ENCODE measurements around the gene ZNF121.
"Not testable (repeated sequence)": the region's sequence is repeated elsewhere in the genome, so short reads cannot be mapped to it uniquely, and the experiment has no call there.

ZNF121 gene

DNA sequence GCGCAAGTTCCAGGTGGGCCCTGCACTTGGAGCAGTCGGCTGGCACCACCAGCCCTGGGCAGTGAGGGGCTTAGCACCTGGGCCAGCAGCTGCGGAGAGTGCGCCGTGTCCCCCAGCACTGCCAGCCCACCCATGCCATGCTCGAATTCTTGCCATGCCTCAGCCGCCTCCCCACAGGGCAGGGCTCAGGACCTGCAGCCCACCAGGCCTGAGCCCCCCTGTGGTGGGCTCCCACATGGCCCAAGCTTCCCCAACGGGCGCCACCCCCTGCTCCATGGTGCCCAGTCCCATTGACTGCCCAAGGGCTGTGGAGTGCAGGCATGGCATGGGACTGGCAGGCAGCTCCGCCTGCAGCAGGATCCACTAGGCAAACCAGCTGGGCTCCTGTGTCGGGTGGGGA lies 36.4 kb downstream of the ZNF121 start:
- H2AFZ ChIP-seq (ENCODE audit: low read depth, low read length) = no peak overlapping the region
- no peak overlapping the region for H3K27ac ChIP-seq (ENCODE audit: low read length)
- no peaks in the 10 kb centered on the region for H3K79me2 ChIP-seq (ENCODE audit: insufficient read depth, low read length)
- H3K4me1 ChIP-seq (ENCODE audit: insufficient read depth, low read length) = no peaks in the 10 kb centered on the region
- ATAC-seq (ENCODE audit: insufficient read depth, low read depth) (no peak), DNase-seq (no peak)
- H3K4me3 ChIP-seq (ENCODE audit: low read depth in 1 of 2, low read length in 2 of 2) = no peak overlapping the region
- no peaks in the 10 kb centered on the region for H3K27me3 ChIP-seq (ENCODE audit: insufficient read depth, low read length, poor library complexity)
- peaks cover 5% of the 10 kb centered on the region for H3K9me3 ChIP-seq (ENCODE audit: insufficient read depth, low read length, severe bottlenecking)
- no peak overlapping the region for H3K9ac ChIP-seq (ENCODE audit: low read depth, low read length)
- no peak for TF ChIP-seq CTCF (IDR thresholded peaks at IDR 0.05; ENCODE audit: borderline replicate concordance, extremely low read depth, low read length, poor library complexity, severe bottlenecking)
- TF ChIP-seq EZH2 (IDR thresholded peaks at IDR 0.05; ENCODE audit: borderline replicate concordance, low read depth, low read length, severe bottlenecking) = no peak
- no peaks in the 10 kb centered on the region for H4K20me1 ChIP-seq (ENCODE audit: insufficient read depth, low read length)
- H3K36me3 ChIP-seq (ENCODE audit: insufficient read depth, low read length) = no peaks in the 10 kb centered on the region
- no peak overlapping the region for H3K4me2 ChIP-seq (ENCODE audit: insufficient read depth, low read length)

DNA sequence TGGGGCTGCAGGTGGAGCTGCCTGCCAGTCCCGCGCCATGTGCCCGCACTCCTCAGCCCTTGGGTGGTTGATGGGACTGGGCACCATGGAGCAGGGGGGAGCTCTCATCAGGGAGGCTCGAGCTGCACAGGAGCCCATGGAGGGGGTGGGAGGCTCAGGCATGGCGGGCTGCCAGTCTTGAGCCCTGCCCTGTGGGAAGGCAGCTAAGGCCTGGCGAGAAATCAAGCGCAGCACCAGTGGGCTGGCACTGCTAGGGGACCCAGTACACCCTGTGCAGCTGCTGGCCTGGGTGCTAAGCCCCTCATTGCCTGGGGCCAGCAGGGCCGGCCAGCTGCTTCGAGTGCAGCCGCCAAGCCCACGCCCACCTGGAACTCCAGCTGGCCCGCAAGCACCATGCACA lies 43.0 kb downstream of the ZNF121 start:
- H3K27me3 ChIP-seq (ENCODE audit: insufficient read depth, low read length, poor library complexity); H3K9me3 ChIP-seq (ENCODE audit: insufficient read depth, low read length, severe bottlenecking); DNase-seq; H3K9ac ChIP-seq (ENCODE audit: low read depth, low read length); H4K20me1 ChIP-seq (ENCODE audit: insufficient read depth, low read length); H2AFZ ChIP-seq (ENCODE audit: low read depth, low read length); H3K27ac ChIP-seq (ENCODE audit: low read length); H3K36me3 ChIP-seq (ENCODE audit: insufficient read depth, low read length); H3K4me3 ChIP-seq (ENCODE audit: low read depth in 1 of 2, low read length in 2 of 2); ATAC-seq (ENCODE audit: insufficient read depth, low read depth); H3K4me2 ChIP-seq (ENCODE audit: insufficient read depth, low read length): not testable (repeated sequence)
- H3K4me1 ChIP-seq (ENCODE audit: insufficient read depth, low read length) = peaks cover 26% of the 10 kb centered on the region
- H3K79me2 ChIP-seq (ENCODE audit: insufficient read depth, low read length) = peaks cover 32% of the 10 kb centered on the region

GRCh38 chr19:9539921-9540320 lies 44.4 kb downstream of the ZNF121 start:
- not testable (repeated sequence) for H3K4me3 ChIP-seq (ENCODE audit: low read depth in 1 of 2, low read length in 2 of 2); H2AFZ ChIP-seq (ENCODE audit: low read depth, low read length); H3K27ac ChIP-seq (ENCODE audit: low read length); H3K9me3 ChIP-seq (ENCODE audit: insufficient read depth, low read length, severe bottlenecking); DNase-seq; H3K4me2 ChIP-seq (ENCODE audit: insufficient read depth, low read length); H3K27me3 ChIP-seq (ENCODE audit: insufficient read depth, low read length, poor library complexity); H3K9ac ChIP-seq (ENCODE audit: low read depth, low read length); H4K20me1 ChIP-seq (ENCODE audit: insufficient read depth, low read length); ATAC-seq (ENCODE audit: insufficient read depth, low read depth)
- H3K4me1 ChIP-seq (ENCODE audit: insufficient read depth, low read length) = peaks cover 26% of the 10 kb centered on the region
- peaks cover 38% of the 10 kb centered on the region for H3K79me2 ChIP-seq (ENCODE audit: insufficient read depth, low read length)
- peaks cover 18% of the 10 kb centered on the region for H3K36me3 ChIP-seq (ENCODE audit: insufficient read depth, low read length)

GRCh38 chr19:9539201-9539600 lies 45.1 kb downstream of the ZNF121 start:
- peak overlapping the region; percentile 96 for H3K9ac ChIP-seq (ENCODE audit: low read depth, low read length)
- peaks cover 25% of the 10 kb centered on the region for H3K36me3 ChIP-seq (ENCODE audit: insufficient read depth, low read length)
- H3K27ac ChIP-seq (ENCODE audit: low read length) = peak overlapping the region; percentile 97
- H3K9me3 ChIP-seq (ENCODE audit: insufficient read depth, low read length, severe bottlenecking); DNase-seq; H4K20me1 ChIP-seq (ENCODE audit: insufficient read depth, low read length); ATAC-seq (ENCODE audit: insufficient read depth, low read depth); H3K27me3 ChIP-seq (ENCODE audit: insufficient read depth, low read length, poor library complexity): not testable (repeated sequence)
- H3K79me2 ChIP-seq (ENCODE audit: insufficient read depth, low read length) = peaks cover 38% of the 10 kb centered on the region
- H2AFZ ChIP-seq (ENCODE audit: low read depth, low read length) = peak overlapping the region; percentile 99
- peaks cover 26% of the 10 kb centered on the region for H3K4me1 ChIP-seq (ENCODE audit: insufficient read depth, low read length)
- peak overlapping the region in 1 of 2 experiments; percentile 95; a peak in 3 of 4 replicates for H3K4me3 ChIP-seq (ENCODE audit: low read depth in 1 of 2, low read length in 2 of 2)
- peak overlapping the region; percentile 78 for H3K4me2 ChIP-seq (ENCODE audit: insufficient read depth, low read length)

DNA sequence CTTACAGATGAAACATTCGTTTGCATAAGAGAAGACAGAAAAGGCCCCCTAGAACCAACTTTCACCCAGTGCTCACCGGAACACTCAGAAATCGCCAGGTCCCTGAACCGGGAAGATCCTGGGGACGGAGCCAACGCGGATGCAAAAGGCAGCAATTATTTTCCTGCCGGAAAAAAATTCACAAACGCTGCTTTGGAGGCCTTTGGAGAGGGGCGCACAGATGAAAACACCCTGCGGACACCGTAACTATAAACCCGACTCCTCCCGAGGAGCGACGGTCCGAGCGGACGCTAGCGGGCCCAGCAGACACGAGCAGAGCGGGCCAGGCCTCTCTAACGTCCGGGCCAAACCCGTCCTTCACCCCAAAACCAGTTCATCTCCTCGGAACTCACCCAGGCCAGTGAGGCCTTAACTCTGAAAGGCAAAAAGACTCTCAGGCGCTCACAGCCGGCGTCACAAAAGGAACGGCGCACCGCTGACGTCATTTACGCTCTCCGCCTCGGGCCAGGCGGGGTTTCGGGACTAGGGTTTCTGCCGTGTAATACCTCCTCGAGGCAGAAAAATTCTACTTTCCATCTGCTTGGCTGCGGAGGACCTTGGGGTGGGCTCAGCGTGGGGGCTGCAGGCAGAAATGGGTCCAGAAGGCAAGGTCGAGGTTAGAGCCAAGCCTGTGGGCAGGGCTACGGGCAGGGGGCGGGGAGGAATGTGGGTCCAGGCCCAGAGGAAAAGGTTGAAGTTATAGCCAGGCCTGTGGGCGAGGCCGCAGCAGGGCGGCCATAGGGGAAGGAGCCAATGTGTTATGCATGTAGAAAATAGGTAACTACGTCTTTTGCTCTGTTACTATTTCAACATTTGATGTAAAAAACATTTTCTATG lies 45.9 kb downstream of the ZNF121 start, which contains the start of gene ZNF426:
ZNF426 (minus strand) TSS at position 463 of the 876 bp plus-strand sequence. CDS start 2,413 bp downstream, outside the sequence.
- Histone ChIP-seq H3K9me3 (ENCODE audit: insufficient read depth, low read length, severe bottlenecking) (peaks cover 7% of the 10 kb centered on the region), H4K20me1 (ENCODE audit: insufficient read depth, low read length) (no peaks in the 10 kb centered on the region), H3K9ac (ENCODE audit: low read depth, low read length) (peak within 1 kb of the TSS; percentile 96), H3K36me3 (ENCODE audit: insufficient read depth, low read length) (peaks cover 33% of the 10 kb centered on the region), H3K27me3 (ENCODE audit: insufficient read depth, low read length, poor library complexity) (no peaks in the 10 kb centered on the region), H3K79me2 (ENCODE audit: insufficient read depth, low read length) (peaks cover 38% of the 10 kb centered on the region), H3K4me3 (ENCODE audit: low read depth in 1 of 2, low read length in 2 of 2) (peak within 1 kb of the TSS; percentile 95 to 98), H3K4me1 (ENCODE audit: insufficient read depth, low read length) (peaks cover 26% of the 10 kb centered on the region), H3K27ac (ENCODE audit: low read length) (peak within 1 kb of the TSS; percentile 97), H3K4me2 (ENCODE audit: insufficient read depth, low read length) (peak within 1 kb of the TSS; percentile 78), H2AFZ (ENCODE audit: low read depth, low read length) (peak within 1 kb of the TSS; percentile 99)
- DNase-seq = peak; percentile 89
- no peak for TF ChIP-seq CTCF (IDR thresholded peaks at IDR 0.05; ENCODE audit: borderline replicate concordance, extremely low read depth, low read length, poor library complexity, severe bottlenecking)
- TF ChIP-seq EZH2 (IDR thresholded peaks at IDR 0.05; ENCODE audit: borderline replicate concordance, low read depth, low read length, severe bottlenecking) = no peak
- peak; percentile 95 for ATAC-seq (ENCODE audit: insufficient read depth, low read depth)

Data from DND-41 (cell line).